SK-N-SH treated with all-trans-retinoic acid at 6 μM for 48 hours (cell line): ENCODE results near the gene CRADD.

Experiments used
- ATAC-seq: fragments of 200-7000 bp; cut with Tn5 transposase; 3 replicates; pipeline ENCODE4 v1.9.1; 2020; ENCODE audit warnings: mild to moderate bottlenecking, moderate library complexity
- ARNTL ChIP-seq: fragments of 450-650 bp; formaldehyde crosslinking; IDR thresholded peaks from 2 replicates; pipeline ENCODE4 v1.5.0; 2020; ENCODE audit warnings: low read depth, mild to moderate bottlenecking, moderate library complexity, borderline replicate concordance
- BACH2 ChIP-seq: fragments of 250-450 bp; sonication (Bioruptor Pico); IDR thresholded peaks from 2 replicates; pipeline ENCODE4 v1.9.0; 2021; ENCODE audit warnings: mild to moderate bottlenecking, borderline replicate concordance
- ESRRG ChIP-seq: fragments of 250-450 bp; sonication (Bioruptor Pico); IDR thresholded peaks from 2 replicates; pipeline ENCODE4 v1.6.1; 2021; ENCODE audit warnings: mild to moderate bottlenecking
- GLIS3 ChIP-seq: fragments of 250-450 bp; sonication (Bioruptor Pico); IDR thresholded peaks from 2 replicates; pipeline ENCODE4 v1.5.0; 2020; ENCODE audit warnings: mild to moderate bottlenecking, moderate library complexity
- OSR1 ChIP-seq: fragments of 250-450 bp; sonication (Bioruptor Pico); IDR thresholded peaks from 2 replicates; pipeline ENCODE4 v1.8.0; 2022; ENCODE audit warnings: moderate library complexity, mild to moderate bottlenecking, inconsistent platforms
- PPARA ChIP-seq: fragments of 250-450 bp; sonication (Bioruptor Pico); IDR thresholded peaks from 2 replicates; pipeline ENCODE4 v1.5.0; 2020; ENCODE audit warnings: mild to moderate bottlenecking, borderline replicate concordance
- SNAI2 ChIP-seq: fragments of 250-450 bp; sonication (Bioruptor Pico); IDR thresholded peaks from 2 replicates; pipeline ENCODE4 v1.5.0; 2020; ENCODE audit warnings: mild to moderate bottlenecking, moderate library complexity
- TCF4 ChIP-seq: fragments of 250-450 bp; sonication (Bioruptor Pico); IDR thresholded peaks from 2 replicates; pipeline ENCODE4 v1.8.0; 2021; ENCODE audit warnings: mild to moderate bottlenecking, moderate library complexity, borderline replicate concordance
- TOX ChIP-seq: fragments of 250-450 bp; sonication (Bioruptor Pico); IDR thresholded peaks from 2 replicates; pipeline ENCODE4 v1.8.0; 2021; ENCODE audit warnings: mild to moderate bottlenecking, moderate library complexity, borderline replicate concordance
- ZFP3 ChIP-seq: fragments of 250-450 bp; sonication (Bioruptor Pico); IDR thresholded peaks from 2 replicates; pipeline ENCODE4 v1.5.0; 2020; ENCODE audit warnings: mild to moderate bottlenecking, moderate library complexity
- ZFP30 ChIP-seq: fragments of 450-650 bp; formaldehyde crosslinking; IDR thresholded peaks from 2 replicates; pipeline ENCODE4 v1.5.0; 2022; ENCODE audit warnings: mild to moderate bottlenecking, moderate library complexity
- ZNF565 ChIP-seq: fragments of 450-650 bp; formaldehyde crosslinking; conservative IDR thresholded peaks from 2 replicates; pipeline ENCODE4 v1.5.0; 2020; ENCODE audit warnings: low read depth, mild to moderate bottlenecking, moderate library complexity
- ZNF70 ChIP-seq: fragments of 450-650 bp; formaldehyde crosslinking; IDR thresholded peaks from 2 replicates; pipeline ENCODE4 v1.5.0; 2020; ENCODE audit warnings: mild to moderate bottlenecking, moderate library complexity
- ZNF8 ChIP-seq: fragments of 450-650 bp; formaldehyde crosslinking; IDR thresholded peaks from 2 replicates; pipeline ENCODE4 v1.5.0; 2020; ENCODE audit warnings: mild to moderate bottlenecking, moderate library complexity
- TF ChIP-seq, protein P1 (sequence below): fragments of 250-450 bp; sonication (Bioruptor Pico); IDR thresholded peaks from 2 replicates; pipeline ENCODE4 v1.5.1; 2021; ENCODE audit warnings: mild to moderate bottlenecking, moderate library complexity
- TF ChIP-seq, protein P2 (sequence below): fragments of 250-450 bp; sonication (Bioruptor Pico); IDR thresholded peaks from 2 replicates; pipeline ENCODE4 v1.5.1; 2020; ENCODE audit warnings: low read depth, mild to moderate bottlenecking, moderate library complexity
- TF ChIP-seq, protein P3 (sequence below): fragments of 250-450 bp; sonication (Bioruptor Pico); IDR thresholded peaks from 2 replicates; pipeline ENCODE4 v1.8.0; 2020; ENCODE audit warnings: mild to moderate bottlenecking, moderate library complexity, borderline replicate concordance
- TF ChIP-seq, protein P4 (sequence below): fragments of 250-450 bp; sonication (Bioruptor Pico); IDR thresholded peaks from 2 replicates; pipeline ENCODE4 v1.5.0; 2020; ENCODE audit warnings: mild to moderate bottlenecking, moderate library complexity
- TF ChIP-seq, protein P5 (sequence below): fragments of 250-450 bp; sonication (Bioruptor Pico); IDR thresholded peaks from 2 replicates; pipeline ENCODE4 v1.8.0; 2021; ENCODE audit warnings: low read depth, mild to moderate bottlenecking, moderate library complexity, borderline replicate concordance

Gene CRADD

DNA sequence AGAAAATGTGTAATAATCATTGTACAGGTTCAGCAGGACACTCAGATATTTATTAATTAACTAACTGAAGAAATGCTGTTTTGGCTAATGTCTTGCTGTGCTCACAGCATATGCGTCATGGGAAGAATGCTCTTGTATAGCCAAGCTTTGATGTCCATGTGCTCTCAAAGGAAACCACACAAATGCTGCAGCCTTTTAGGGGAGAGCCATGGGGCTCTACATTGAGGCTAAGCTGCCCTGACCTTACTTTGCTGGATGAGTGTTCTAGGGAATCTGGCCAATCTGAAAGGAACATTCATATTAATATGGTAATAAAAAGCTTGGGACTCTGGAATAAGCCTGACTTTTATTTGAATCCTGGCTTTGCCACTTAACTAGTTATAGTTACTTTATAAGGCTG, 9.5 kb upstream of the CRADD start:
- no peak for ATAC-seq
- TF ChIP-seq TOX (CRISPR knock-in tag) (no peak), TCF4 (no peak), ZNF565 (CRISPR knock-in tag) (no peak), PPARA (no peak), ZNF8 (CRISPR knock-in tag) (no peak), SNAI2 (CRISPR knock-in tag) (no peak), GLIS3 (CRISPR knock-in tag) (no peak), ZFP3 (CRISPR knock-in tag) (no peak), ZNF70 (no peak)
- TF ChIP-seq, protein P1, sequence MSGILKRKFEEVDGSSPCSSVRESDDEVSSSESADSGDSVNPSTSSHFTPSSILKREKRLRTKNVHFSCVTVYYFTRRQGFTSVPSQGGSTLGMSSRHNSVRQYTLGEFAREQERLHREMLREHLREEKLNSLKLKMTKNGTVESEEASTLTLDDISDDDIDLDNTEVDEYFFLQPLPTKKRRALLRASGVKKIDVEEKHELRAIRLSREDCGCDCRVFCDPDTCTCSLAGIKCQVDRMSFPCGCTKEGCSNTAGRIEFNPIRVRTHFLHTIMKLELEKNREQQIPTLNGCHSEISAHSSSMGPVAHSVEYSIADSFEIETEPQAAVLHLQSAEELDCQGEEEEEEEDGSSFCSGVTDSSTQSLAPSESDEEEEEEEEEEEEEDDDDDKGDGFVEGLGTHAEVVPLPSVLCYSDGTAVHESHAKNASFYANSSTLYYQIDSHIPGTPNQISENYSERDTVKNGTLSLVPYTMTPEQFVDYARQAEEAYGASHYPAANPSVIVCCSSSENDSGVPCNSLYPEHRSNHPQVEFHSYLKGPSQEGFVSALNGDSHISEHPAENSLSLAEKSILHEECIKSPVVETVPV (CRISPR knock-in tag) = no peak
- TF ChIP-seq, protein P2, sequence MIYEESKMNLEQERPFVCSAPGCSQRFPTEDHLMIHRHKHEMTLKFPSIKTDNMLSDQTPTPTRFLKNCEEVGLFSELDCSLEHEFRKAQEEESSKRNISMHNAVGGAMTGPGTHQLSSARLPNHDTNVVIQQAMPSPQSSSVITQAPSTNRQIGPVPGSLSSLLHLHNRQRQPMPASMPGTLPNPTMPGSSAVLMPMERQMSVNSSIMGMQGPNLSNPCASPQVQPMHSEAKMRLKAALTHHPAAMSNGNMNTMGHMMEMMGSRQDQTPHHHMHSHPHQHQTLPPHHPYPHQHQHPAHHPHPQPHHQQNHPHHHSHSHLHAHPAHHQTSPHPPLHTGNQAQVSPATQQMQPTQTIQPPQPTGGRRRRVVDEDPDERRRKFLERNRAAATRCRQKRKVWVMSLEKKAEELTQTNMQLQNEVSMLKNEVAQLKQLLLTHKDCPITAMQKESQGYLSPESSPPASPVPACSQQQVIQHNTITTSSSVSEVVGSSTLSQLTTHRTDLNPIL (CRISPR knock-in tag) = no peak
- TF ChIP-seq, protein P3, sequence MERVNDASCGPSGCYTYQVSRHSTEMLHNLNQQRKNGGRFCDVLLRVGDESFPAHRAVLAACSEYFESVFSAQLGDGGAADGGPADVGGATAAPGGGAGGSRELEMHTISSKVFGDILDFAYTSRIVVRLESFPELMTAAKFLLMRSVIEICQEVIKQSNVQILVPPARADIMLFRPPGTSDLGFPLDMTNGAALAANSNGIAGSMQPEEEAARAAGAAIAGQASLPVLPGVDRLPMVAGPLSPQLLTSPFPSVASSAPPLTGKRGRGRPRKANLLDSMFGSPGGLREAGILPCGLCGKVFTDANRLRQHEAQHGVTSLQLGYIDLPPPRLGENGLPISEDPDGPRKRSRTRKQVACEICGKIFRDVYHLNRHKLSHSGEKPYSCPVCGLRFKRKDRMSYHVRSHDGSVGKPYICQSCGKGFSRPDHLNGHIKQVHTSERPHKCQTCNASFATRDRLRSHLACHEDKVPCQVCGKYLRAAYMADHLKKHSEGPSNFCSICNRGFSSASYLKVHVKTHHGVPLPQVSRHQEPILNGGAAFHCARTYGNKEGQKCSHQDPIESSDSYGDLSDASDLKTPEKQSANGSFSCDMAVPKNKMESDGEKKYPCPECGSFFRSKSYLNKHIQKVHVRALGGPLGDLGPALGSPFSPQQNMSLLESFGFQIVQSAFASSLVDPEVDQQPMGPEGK = no peak
- TF ChIP-seq, protein P4, sequence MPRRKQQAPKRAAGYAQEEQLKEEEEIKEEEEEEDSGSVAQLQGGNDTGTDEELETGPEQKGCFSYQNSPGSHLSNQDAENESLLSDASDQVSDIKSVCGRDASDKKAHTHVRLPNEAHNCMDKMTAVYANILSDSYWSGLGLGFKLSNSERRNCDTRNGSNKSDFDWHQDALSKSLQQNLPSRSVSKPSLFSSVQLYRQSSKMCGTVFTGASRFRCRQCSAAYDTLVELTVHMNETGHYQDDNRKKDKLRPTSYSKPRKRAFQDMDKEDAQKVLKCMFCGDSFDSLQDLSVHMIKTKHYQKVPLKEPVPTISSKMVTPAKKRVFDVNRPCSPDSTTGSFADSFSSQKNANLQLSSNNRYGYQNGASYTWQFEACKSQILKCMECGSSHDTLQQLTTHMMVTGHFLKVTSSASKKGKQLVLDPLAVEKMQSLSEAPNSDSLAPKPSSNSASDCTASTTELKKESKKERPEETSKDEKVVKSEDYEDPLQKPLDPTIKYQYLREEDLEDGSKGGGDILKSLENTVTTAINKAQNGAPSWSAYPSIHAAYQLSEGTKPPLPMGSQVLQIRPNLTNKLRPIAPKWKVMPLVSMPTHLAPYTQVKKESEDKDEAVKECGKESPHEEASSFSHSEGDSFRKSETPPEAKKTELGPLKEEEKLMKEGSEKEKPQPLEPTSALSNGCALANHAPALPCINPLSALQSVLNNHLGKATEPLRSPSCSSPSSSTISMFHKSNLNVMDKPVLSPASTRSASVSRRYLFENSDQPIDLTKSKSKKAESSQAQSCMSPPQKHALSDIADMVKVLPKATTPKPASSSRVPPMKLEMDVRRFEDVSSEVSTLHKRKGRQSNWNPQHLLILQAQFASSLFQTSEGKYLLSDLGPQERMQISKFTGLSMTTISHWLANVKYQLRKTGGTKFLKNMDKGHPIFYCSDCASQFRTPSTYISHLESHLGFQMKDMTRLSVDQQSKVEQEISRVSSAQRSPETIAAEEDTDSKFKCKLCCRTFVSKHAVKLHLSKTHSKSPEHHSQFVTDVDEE = no peak

DNA sequence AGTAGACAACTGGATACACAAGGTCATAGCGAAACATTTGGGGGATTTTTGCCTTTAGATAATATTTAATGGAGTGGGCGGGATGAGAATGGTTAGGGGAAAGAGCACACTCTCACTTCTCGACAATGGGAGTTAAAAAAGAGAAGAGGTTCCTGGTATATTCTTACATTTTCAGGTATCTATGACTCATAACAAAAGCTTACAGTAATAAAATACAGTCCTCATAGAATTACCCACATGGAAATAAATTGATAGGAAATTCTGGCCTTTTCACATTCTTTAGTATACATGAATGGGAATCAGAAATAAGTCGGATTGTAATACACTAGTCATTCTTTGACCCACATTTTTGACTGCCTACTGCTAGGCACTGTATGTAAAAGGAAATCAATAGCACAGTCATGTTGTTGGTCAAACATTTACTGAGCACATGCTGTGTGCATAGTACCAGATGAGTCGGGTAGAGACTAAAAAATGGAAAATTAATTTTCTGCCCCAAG, 8.2 kb upstream of the CRADD start:
- TF ChIP-seq, protein P5, sequence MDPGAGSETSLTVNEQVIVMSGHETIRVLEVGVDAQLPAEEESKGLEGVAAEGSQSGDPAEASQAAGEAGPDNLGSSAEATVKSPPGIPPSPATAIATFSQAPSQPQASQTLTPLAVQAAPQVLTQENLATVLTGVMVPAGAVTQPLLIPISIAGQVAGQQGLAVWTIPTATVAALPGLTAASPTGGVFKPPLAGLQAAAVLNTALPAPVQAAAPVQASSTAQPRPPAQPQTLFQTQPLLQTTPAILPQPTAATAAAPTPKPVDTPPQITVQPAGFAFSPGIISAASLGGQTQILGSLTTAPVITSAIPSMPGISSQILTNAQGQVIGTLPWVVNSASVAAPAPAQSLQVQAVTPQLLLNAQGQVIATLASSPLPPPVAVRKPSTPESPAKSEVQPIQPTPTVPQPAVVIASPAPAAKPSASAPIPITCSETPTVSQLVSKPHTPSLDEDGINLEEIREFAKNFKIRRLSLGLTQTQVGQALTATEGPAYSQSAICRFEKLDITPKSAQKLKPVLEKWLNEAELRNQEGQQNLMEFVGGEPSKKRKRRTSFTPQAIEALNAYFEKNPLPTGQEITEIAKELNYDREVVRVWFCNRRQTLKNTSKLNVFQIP (CRISPR knock-in tag) = no peak
- TF ChIP-seq GLIS3 (CRISPR knock-in tag) (no peak), ESRRG (CRISPR knock-in tag) (no peak), ZNF8 (CRISPR knock-in tag) (no peak), ZFP30 (CRISPR knock-in tag) (no peak), BACH2 (no peak), ARNTL (CRISPR knock-in tag) (no peak), SNAI2 (CRISPR knock-in tag) (no peak), TOX (CRISPR knock-in tag) (no peak), ZNF70 (no peak), OSR1 (CRISPR knock-in tag) (no peak), PPARA (no peak)
- TF ChIP-seq, protein P4 = no peak
- TF ChIP-seq, protein P3 = no peak
- TF ChIP-seq, protein P1 (CRISPR knock-in tag) = no peak
- ATAC-seq = no peak
